K562 (cell line): Measurements from ENCODE around the gene ADCY1. TPM values are rescaled to one million over a fixed set of nuclear protein-coding genes. Genes with fewer than 3 reads are reported as not detected.

Source experiments
- ATAC-seq: fragments of 200-7000 bp; cut with Tn5 transposase; 3 replicates; pipeline ENCODE4 v1.9.1; 2020; ENCODE audit warnings: moderate library complexity
- BruUV-seq: library from RNA; stranded (reverse); fragments of 400-500 nt; replicated peaks from 2 replicates; lab custom pipeline; 2021; lab: Mats Ljungman, UMichigan
- CTCF ChIA-PET: fragments of 300-600 bp; formaldehyde crosslinking; extraction: SDS; loops from one replicate; lab custom pipeline; 2021; ENCODE audit warnings: low intra/inter-chr PET ratio; lab: Yijun Ruan, JAX
- POLR2A ChIA-PET: fragments of 300-600, 350-650 bp; sonication (Branson Sonifier 250); formaldehyde crosslinking; extraction: SDS; loops from one replicate; lab custom pipeline; 2021; ENCODE audit warnings: antibody characterized with exemption, inconsistent platforms; lab: Yijun Ruan, JAX
- DNase-seq, 4 experiments: peaks; one replicate each; pipeline versions ENCODE4 v3.0.0 to v3.0.0-alpha.2; 2011 to 2018; ENCODE audit warnings: low spot score in 3 of 4, mixed read lengths in 3 of 4; ENCODE audit errors: extremely low read depth in 1 of 4
- FAIRE-seq: peaks from 2 replicates; lab custom pipeline; 2011; peaks lifted over from hg19 to GRCh38; lab: Jason Lieb, UNC
- H2AFZ ChIP-seq: 2 replicates; pipeline ENCODE4 v1.6.0; 2011; ENCODE audit warnings: low read depth, low read length, control low read depth, inconsistent platforms
- H3K27ac ChIP-seq: fragments of 200-600 bp; 3 replicates; pipeline ENCODE4 v1.8.0; 2011; ENCODE audit warnings: low read depth, mild to moderate bottlenecking, control low read depth, inconsistent platforms, low read length, moderate library complexity, mixed read lengths; ENCODE audit errors: extremely low read depth
- H3K27me3 ChIP-seq, 2 experiments: fragments of 300-600 bp in 1 of 2; 2 replicates in 1 of 2; 3 replicates in 1 of 2; pipeline versions ENCODE4 v1.6.0 to v1.8.0; 2011; ENCODE audit warnings: inconsistent platforms in 2 of 2, low read length in 2 of 2, mild to moderate bottlenecking in 1 of 2, mixed read lengths in 1 of 2, moderate library complexity in 1 of 2; ENCODE audit not compliant: control insufficient read depth in 2 of 2, insufficient read depth in 2 of 2
- H3K36me3 ChIP-seq: fragments of 300-600 bp; 3 replicates; pipeline ENCODE4 v1.8.0; 2011; ENCODE audit warnings: mild to moderate bottlenecking, low read length, inconsistent platforms; ENCODE audit not compliant: control insufficient read depth, insufficient read depth
- H3K4me1 ChIP-seq, 2 experiments: fragments of 200-600 bp in 1 of 2; replicated peaks in 1 of 2; 2 replicates in 1 of 2; 3 replicates in 1 of 2; pipeline versions ENCODE4 v1.5.1 to v1.8.0; 2011; ENCODE audit warnings: inconsistent platforms in 2 of 2, low read length in 2 of 2, mild to moderate bottlenecking in 1 of 2, mixed read lengths in 1 of 2, moderate library complexity in 1 of 2; ENCODE audit not compliant: control insufficient read depth in 2 of 2, insufficient read depth in 2 of 2
- H3K4me2 ChIP-seq: 2 replicates; pipeline ENCODE4 v1.6.1; 2011; ENCODE audit warnings: low read length, control low read depth, inconsistent platforms, mixed read lengths; ENCODE audit not compliant: insufficient read depth
- H3K4me3 ChIP-seq: fragments of 200-600 bp; sonication (generic), shearing (Covaris generic); 2 replicates; pipeline ENCODE4 v1.5.1; 2016; ENCODE audit warnings: control low read depth, inconsistent platforms
- H3K79me2 ChIP-seq: fragments of 200-600 bp; 3 replicates; pipeline ENCODE4 v1.8.0; 2011; ENCODE audit warnings: low read length, inconsistent platforms; ENCODE audit not compliant: control insufficient read depth, insufficient read depth
- H3K9ac ChIP-seq, 2 experiments: 2 replicates each; pipeline versions ENCODE4 v1.6.0 to v1.6.1; 2011; ENCODE audit warnings: low read depth in 2 of 2, low read length in 2 of 2, control low read depth in 1 of 2, inconsistent platforms in 1 of 2, mild to moderate bottlenecking in 1 of 2, mixed read lengths in 1 of 2; ENCODE audit not compliant: insufficient read depth in 1 of 2
- H3K9me1 ChIP-seq: one replicate; pipeline ENCODE4 v1.6.0; 2011; ENCODE audit warnings: inconsistent platforms, mild to moderate bottlenecking, low read length, moderate library complexity; ENCODE audit not compliant: control insufficient read depth, insufficient read depth
- H3K9me3 ChIP-seq: replicated peaks from 2 replicates; pipeline ENCODE4 v1.5.1; 2011; ENCODE audit warnings: low read depth, low read length, inconsistent platforms; ENCODE audit not compliant: control insufficient read depth, insufficient read depth
- H4K20me1 ChIP-seq: replicated peaks from 2 replicates; pipeline ENCODE4 v1.6.1; 2011; ENCODE audit warnings: low read length, inconsistent platforms, mixed read lengths; ENCODE audit not compliant: control insufficient read depth, insufficient read depth
- TAF9B ChIP-seq: fragments of 450-650 bp; IDR thresholded peaks from 2 replicates; pipeline ENCODE4 v1.6.1; 2018; ENCODE audit warnings: mild to moderate bottlenecking; ENCODE audit not compliant: partially characterized antibody
- TGIF2 ChIP-seq: sonication (generic); formaldehyde crosslinking; IDR thresholded peaks from 2 replicates; pipeline ENCODE4 v1.8.1; 2022; ENCODE audit warnings: mild to moderate bottlenecking, missing genetic modification reagents, moderate library complexity
- WGBS: fragments of 100-300 bp; shearing (Covaris generic); methylation state at CpG from one replicate; pipeline ENCODE4 v1.1.6; 2016; ENCODE audit warnings: low coverage, mixed read lengths; ENCODE audit not compliant: insufficient coverage; ENCODE audit errors: missing lambda C conversion rate; 5-methylcytosine and 5-hydroxymethylcytosine counted together
- in situ Hi-C: fragments of 300-500 bp; cut with MboI; formaldehyde crosslinking; loops from 4 replicates; pipeline ENCODE4 v1.15.0; 2018; ENCODE audit warnings: inconsistent platforms, mixed read lengths
- intact Hi-C: fragments of 100-400 bp; cut with micrococcal nuclease; formaldehyde crosslinking; loops from 2 replicates; pipeline ENCODE4 v1.14.2; 2022
- polyA plus RNA-seq, 8 experiments: library from polyadenylated mRNA; depleted of rRNA in 4 of 8; stranded (reverse) in 5 of 8; unstranded in 3 of 8; fragments of >200 nt; fragmentation: Nextera tagmentation in 2 of 8; fragmentation: Illumina TruSeq in 1 of 8; extraction: Ambion mirVana in 2 of 8; extraction: Trizol in 1 of 8; gene quantifications; 2 replicates each; pipeline versions ENCODE4 v1.2.1 to v1.2.3, GENCODE V29; 2011 to 2014; ENCODE audit warnings: inconsistent platforms in 1 of 8, missing spikeins in 1 of 8
- total RNA-seq, 7 experiments: library from RNA; depleted of rRNA in 6 of 7; stranded (reverse); fragments of >200 nt in 6 of 7; fragmentation: Illumina TruSeq in 2 of 7; extraction: Trizol in 2 of 7; gene quantifications; 2 replicates each; pipeline versions ENCODE4 v1.2.1 to v1.2.3, GENCODE V29; 2011 to 2021; ENCODE audit warnings: low replicate concordance in 1 of 7
- TF ChIP-seq, protein P1 (sequence below): fragments of 150-350 bp; conservative IDR thresholded peaks from 2 replicates; pipeline ENCODE4 v1.6.1; 2014; ENCODE audit warnings: low read length

ADCY1 gene
- total and polyA plus RNA-seq, 9 of the 15 experiments (the other 6 are each of a cell fraction or from before 2014, with no cell fraction given), result under 0.01 to 0.18 (median 0.10) TPM; not detected in 4

DNA sequence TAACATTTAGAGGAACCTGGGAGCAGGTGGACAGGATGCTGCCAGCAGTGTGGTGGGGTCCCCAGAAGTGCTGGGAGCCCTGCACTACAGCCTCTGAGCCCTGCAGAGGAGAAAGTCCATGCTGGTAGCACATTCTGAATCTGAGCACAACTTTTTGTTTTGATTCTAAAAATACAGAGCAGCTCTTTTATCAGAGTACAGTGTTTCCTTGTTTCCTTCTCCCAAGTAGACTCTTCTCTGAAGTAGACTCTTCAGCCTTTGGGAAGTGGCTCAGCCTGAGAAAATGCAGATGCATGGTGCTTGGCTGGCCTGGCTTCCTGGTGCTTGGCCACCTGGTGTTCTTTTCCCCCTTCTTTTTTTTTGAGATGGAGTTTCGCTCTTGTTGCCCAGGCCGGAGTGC, 9.1 kb downstream of the ADCY1 start:
- ChIA-PET POLR2A (no interaction called here), CTCF (interaction anchor here (0.7 kb wide), 1 partner anchor 490 kb away, joined by 3 read pairs; no protein-coding TSS in a partner anchor)
- Histone ChIP-seq H3K27me3 (no peaks in the 10 kb centered on the region; a peak in 2 of 5 replicates), H3K9me3 (no peaks in the 10 kb centered on the region), H2AFZ (no peak overlapping the region), H4K20me1 (no peaks in the 10 kb centered on the region), H3K79me2 (no peaks in the 10 kb centered on the region), H3K9ac (no peak overlapping the region), H3K9me1 (no peaks in the 10 kb centered on the region), H3K36me3 (no peaks in the 10 kb centered on the region), H3K27ac (no peak overlapping the region), H3K4me3 (no peak overlapping the region), H3K4me2 (no peak overlapping the region), H3K4me1 (peaks cover 0 to 5% of the 10 kb centered on the region in 2 experiments; a peak in 1 of 5 replicates)
- ATAC-seq (no peak), DNase-seq (no peak), FAIRE-seq (no peak)
- in situ Hi-C loops (no loop called here), intact Hi-C loops (no loop called here)
- 0% methylated on average over 2 of the region's 2 CpGs for WGBS
- BruUV-seq, result no TSS peak
- TF ChIP-seq TAF9B (no peak), TGIF2 (CRISPR knock-in tag) (no peak)
- TF ChIP-seq, protein P1, sequence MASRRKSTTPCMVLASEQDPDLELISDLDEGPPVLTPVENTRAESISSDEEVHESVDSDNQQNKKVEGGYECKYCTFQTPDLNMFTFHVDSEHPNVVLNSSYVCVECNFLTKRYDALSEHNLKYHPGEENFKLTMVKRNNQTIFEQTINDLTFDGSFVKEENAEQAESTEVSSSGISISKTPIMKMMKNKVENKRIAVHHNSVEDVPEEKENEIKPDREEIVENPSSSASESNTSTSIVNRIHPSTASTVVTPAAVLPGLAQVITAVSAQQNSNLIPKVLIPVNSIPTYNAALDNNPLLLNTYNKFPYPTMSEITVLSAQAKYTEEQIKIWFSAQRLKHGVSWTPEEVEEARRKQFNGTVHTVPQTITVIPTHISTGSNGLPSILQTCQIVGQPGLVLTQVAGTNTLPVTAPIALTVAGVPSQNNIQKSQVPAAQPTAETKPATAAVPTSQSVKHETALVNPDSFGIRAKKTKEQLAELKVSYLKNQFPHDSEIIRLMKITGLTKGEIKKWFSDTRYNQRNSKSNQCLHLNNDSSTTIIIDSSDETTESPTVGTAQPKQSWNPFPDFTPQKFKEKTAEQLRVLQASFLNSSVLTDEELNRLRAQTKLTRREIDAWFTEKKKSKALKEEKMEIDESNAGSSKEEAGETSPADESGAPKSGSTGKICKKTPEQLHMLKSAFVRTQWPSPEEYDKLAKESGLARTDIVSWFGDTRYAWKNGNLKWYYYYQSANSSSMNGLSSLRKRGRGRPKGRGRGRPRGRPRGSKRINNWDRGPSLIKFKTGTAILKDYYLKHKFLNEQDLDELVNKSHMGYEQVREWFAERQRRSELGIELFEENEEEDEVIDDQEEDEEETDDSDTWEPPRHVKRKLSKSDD, result no peak
